CD4-positive, alpha-beta T cell treated with Interleukin-2 at 100 ng/mL for 4 hours (primary cell): Measurements from ENCODE around the gene SOX5.
"Not testable (repeated sequence)": the region's sequence is repeated elsewhere in the genome, so short reads cannot be mapped to it uniquely, and the experiment has no call there.

Source experiments
- DNase-seq: peaks from one replicate; pipeline ENCODE4 v3.0.0-alpha.2; 2020; ENCODE audit warnings: low spot score

The SOX5 gene

GRCh38 chr12:23906329-23906728 is 43.1 kb downstream of the SOX5 start:
- no peak for DNase-seq

GRCh38 chr12:23899434-23899833 is 50.0 kb downstream of the SOX5 start:
- DNase-seq = no peak

GRCh38 chr12:23898121-23898520 is 51.3 kb downstream of the SOX5 start:
- no peak for DNase-seq

- no peak for DNase-seq
Measured at GRCh38 chr12:23895792-23896218, 53.7 kb downstream of the SOX5 start.

GRCh38 chr12:23893611-23894010 is 55.9 kb downstream of the SOX5 start:
- no peak for DNase-seq

- no peak for DNase-seq
Measured at GRCh38 chr12:23891115-23891514, 58.4 kb downstream of the SOX5 start.

GRCh38 chr12:23889069-23889440 is 60.4 kb downstream of the SOX5 start:
- DNase-seq = no peak

GRCh38 chr12:23888396-23889068 is 60.9 kb downstream of the SOX5 start:
- DNase-seq = no peak

GRCh38 chr12:23887055-23887835 is 62.2 kb downstream of the SOX5 start:
- no peak for DNase-seq

- no peak for DNase-seq
Measured at GRCh38 chr12:23885394-23885793, 64.1 kb downstream of the SOX5 start.

- no peak for DNase-seq
Measured at GRCh38 chr12:23884909-23885308, 64.6 kb downstream of the SOX5 start.

- no peak for DNase-seq
Measured at GRCh38 chr12:23880988-23881387, 68.5 kb downstream of the SOX5 start.

GRCh38 chr12:23876618-23877017 is 72.9 kb downstream of the SOX5 start:
- DNase-seq = not testable (repeated sequence)

- no peak for DNase-seq
Measured at GRCh38 chr12:23867794-23868193, 81.7 kb downstream of the SOX5 start.

GRCh38 chr12:23862701-23863100 is 86.8 kb downstream of the SOX5 start:
- DNase-seq = no peak

GRCh38 chr12:23860019-23860418 is 89.5 kb downstream of the SOX5 start:
- no peak for DNase-seq

- DNase-seq = no peak
Measured at GRCh38 chr12:23857178-23857577, 92.3 kb downstream of the SOX5 start.

- DNase-seq = no peak
Measured at GRCh38 chr12:23855813-23856212, 93.7 kb downstream of the SOX5 start.

- DNase-seq = no peak
Measured at GRCh38 chr12:23854598-23854997, 94.9 kb downstream of the SOX5 start.

- DNase-seq = no peak
Measured at GRCh38 chr12:23853640-23854039, 95.8 kb downstream of the SOX5 start.

- no peak for DNase-seq
Measured at GRCh38 chr12:23851602-23852001, 97.9 kb downstream of the SOX5 start.

GRCh38 chr12:23847857-23848256 is 101.6 kb downstream of the SOX5 start:
- no peak for DNase-seq

- DNase-seq = no peak
Measured at GRCh38 chr12:23843958-23844357, 105.5 kb downstream of the SOX5 start.

GRCh38 chr12:23834076-23834475 is 115.4 kb downstream of the SOX5 start:
- no peak for DNase-seq
